Ovary (tissue), 3 donors: ENCODE results near the gene IRGM.

Source experiments
- CTCF ChIP-seq, 3 donors: fragments of 450-650 bp in 2 of 3; fragments of 200-600 bp in 1 of 3; IDR thresholded peaks; one replicate each; pipeline versions ENCODE4 v1.5.1 to v1.8.0; 2016 to 2022; ENCODE audit warnings: antibody characterized with exemption in 3 of 3, mild to moderate bottlenecking in 1 of 3
- EP300 ChIP-seq: sonication (generic); formaldehyde crosslinking; IDR thresholded peaks from one replicate; pipeline ENCODE4 v1.6.1; 2017; ENCODE audit warnings: antibody characterized with exemption
- POLR2A ChIP-seq: fragments of 450-650 bp; IDR thresholded peaks from one replicate; pipeline ENCODE4 v1.6.1; 2017; ENCODE audit warnings: antibody characterized with exemption, mild to moderate bottlenecking, moderate library complexity
- donor health status: DM: no; HTN: no; CAD: no.

- no peak for TF ChIP-seq CTCF (IDR thresholded peaks at IDR 0.05)
- no peak for TF ChIP-seq POLR2A
- no peak for TF ChIP-seq EP300
These were observed 1.9 kb downstream of the IRGM start for GRCh38 chr5:150848271-150848670.
